ENCODE results near the gene NOS2. TPM values are rescaled to one million over a fixed set of nuclear protein-coding genes. Genes with fewer than 3 reads are reported as not detected.

Gene NOS2
- total RNA-seq, 1 donor from 2014 or later: not detected

DNA sequence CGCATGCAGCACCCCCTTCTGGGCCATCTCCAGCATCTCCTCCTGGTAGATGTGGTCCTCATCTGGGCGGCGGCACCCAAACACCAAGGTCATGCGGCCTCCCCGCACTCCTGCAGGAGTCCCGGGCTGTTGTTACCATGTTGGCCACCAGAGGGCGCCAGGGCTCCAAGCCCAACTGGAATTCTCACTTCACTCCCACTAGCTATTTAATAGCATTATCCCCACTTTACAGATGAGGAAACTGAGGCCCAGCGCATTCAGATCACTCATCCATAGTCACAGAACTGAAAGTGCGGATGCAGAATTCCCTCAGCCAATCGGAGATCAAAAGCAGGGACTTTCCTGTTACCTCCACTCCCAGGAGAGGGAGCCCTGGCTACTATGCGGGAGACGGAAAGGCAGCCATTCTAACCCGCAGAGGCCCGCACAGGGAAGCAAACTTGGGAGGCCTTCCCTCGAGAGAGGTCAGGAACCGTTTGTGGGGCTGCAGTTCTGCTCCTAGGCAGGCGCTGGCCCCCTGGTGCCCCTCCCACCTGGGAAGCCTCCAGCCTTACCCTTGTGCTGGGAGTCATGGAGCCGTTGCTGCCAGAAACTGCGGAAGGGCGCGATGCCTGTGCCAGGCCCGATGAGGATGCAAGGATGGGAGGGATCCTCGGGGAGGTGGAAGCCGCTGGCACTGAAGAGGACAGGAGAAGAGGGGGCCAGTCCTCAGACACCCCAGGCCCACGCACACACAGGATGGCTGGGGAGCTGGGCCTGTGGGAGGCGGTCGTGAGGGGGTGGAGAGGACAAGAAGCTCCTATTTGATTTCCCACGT is 40.1 kb downstream of the NOS2 start:
- Mint-ChIP-seq H3K4me1 (ENCODE audit: low read depth) (no peaks in the 10 kb centered on the region), H3K27me3 (ENCODE audit: low read depth) (peaks cover 28% of the 10 kb centered on the region), H3K4me3 (ENCODE audit: unreplicated experiment) (no peak overlapping the region), H3K9me3 (ENCODE audit: low read depth) (no peaks in the 10 kb centered on the region), H3K27ac (ENCODE audit: unreplicated experiment) (no peak overlapping the region), H3K36me3 (ENCODE audit: low read depth) (no peaks in the 10 kb centered on the region)
- TF ChIP-seq, protein P1, sequence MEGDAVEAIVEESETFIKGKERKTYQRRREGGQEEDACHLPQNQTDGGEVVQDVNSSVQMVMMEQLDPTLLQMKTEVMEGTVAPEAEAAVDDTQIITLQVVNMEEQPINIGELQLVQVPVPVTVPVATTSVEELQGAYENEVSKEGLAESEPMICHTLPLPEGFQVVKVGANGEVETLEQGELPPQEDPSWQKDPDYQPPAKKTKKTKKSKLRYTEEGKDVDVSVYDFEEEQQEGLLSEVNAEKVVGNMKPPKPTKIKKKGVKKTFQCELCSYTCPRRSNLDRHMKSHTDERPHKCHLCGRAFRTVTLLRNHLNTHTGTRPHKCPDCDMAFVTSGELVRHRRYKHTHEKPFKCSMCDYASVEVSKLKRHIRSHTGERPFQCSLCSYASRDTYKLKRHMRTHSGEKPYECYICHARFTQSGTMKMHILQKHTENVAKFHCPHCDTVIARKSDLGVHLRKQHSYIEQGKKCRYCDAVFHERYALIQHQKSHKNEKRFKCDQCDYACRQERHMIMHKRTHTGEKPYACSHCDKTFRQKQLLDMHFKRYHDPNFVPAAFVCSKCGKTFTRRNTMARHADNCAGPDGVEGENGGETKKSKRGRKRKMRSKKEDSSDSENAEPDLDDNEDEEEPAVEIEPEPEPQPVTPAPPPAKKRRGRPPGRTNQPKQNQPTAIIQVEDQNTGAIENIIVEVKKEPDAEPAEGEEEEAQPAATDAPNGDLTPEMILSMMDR (IDR thresholded peaks at IDR 0.05): peak; percentile 94
- DNase-seq (ENCODE audit: low spot score): no peak

DNA sequence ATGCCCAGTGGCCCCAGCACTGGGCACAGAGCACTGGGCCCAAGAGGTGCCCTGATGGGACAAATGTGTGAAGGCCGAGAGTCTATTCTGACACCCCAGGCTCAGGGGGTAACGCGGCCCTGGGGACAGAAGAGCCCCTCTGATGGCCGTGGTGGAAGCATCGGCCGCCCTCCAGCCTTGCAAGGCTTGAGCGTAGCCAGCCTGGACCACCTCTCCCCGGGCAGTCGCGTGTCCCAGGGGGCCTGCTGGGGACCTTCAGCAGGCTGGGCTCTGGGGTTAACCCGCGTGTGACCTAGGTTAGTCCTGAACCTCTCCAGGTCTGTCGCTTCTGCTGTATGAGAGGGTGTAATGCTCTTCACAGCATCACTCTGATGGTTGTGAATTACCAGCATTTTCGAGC is 40.8 kb downstream of the NOS2 start:
- H3K27me3 Mint-ChIP-seq (ENCODE audit: low read depth): peaks cover 28% of the 10 kb centered on the region
- no peaks in the 10 kb centered on the region for H3K4me1 Mint-ChIP-seq (ENCODE audit: low read depth)
- H3K27ac Mint-ChIP-seq (ENCODE audit: unreplicated experiment): no peak overlapping the region
- TF ChIP-seq, protein P1 (IDR thresholded peaks at IDR 0.05): no peak
- H3K4me3 Mint-ChIP-seq (ENCODE audit: unreplicated experiment): no peak overlapping the region
- no peak for DNase-seq (ENCODE audit: low spot score)
- no peaks in the 10 kb centered on the region for H3K9me3 Mint-ChIP-seq (ENCODE audit: low read depth)
- H3K36me3 Mint-ChIP-seq (ENCODE audit: low read depth): no peaks in the 10 kb centered on the region

DNA sequence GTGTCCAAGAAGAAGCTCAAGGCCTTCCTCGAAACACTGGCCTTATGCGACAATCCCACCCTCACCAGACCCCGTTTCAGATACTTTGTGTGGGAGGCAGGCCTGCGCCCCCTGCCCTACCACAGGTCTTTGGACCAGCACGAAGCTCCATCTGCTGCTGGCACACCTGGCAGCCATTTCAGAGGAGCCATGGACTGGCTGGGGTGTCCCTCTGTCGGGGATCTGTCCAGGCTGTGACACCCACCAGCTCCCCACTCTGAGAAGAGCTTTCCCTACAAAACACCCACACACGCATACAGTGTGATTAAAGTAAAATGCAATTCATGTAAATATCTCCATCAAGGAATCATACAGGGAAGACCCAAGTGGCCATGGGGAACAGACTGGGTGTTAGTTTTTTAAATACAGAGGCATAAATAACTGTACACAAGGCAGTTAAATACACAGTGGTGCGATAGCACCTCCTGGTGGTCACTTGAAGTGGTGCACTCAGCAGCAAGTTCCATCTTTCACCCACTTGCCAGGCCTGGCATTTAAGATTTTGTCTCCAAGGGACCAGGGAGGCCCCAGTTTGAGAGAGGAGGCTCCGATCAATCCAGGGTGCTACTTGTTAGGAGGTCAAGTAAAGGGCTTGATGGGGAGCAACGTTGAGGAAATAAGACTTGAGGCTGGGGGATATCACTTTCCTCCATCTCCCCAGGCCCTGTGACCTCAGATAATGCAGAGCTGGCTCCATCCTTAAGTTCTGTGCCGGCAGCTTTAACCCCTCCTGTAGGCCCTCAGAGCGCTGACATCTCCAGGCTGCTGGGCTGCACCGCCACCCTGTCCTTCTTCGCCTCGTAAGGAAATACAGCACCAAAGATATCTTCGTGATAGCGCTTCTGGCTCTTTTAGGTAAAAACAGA is 43.6 kb downstream of the NOS2 start:
- TF ChIP-seq, protein P1 (IDR thresholded peaks at IDR 0.05): peak; percentile 92
- no peak overlapping the region for H3K4me3 Mint-ChIP-seq (ENCODE audit: unreplicated experiment)
- no peaks in the 10 kb centered on the region for H3K36me3 Mint-ChIP-seq (ENCODE audit: low read depth)
- no peaks in the 10 kb centered on the region for H3K9me3 Mint-ChIP-seq (ENCODE audit: low read depth)
- H3K27ac Mint-ChIP-seq (ENCODE audit: unreplicated experiment): no peak overlapping the region
- peaks cover 17% of the 10 kb centered on the region for H3K27me3 Mint-ChIP-seq (ENCODE audit: low read depth)
- H3K4me1 Mint-ChIP-seq (ENCODE audit: low read depth): no peaks in the 10 kb centered on the region
- DNase-seq (ENCODE audit: low spot score): no peak

DNA sequence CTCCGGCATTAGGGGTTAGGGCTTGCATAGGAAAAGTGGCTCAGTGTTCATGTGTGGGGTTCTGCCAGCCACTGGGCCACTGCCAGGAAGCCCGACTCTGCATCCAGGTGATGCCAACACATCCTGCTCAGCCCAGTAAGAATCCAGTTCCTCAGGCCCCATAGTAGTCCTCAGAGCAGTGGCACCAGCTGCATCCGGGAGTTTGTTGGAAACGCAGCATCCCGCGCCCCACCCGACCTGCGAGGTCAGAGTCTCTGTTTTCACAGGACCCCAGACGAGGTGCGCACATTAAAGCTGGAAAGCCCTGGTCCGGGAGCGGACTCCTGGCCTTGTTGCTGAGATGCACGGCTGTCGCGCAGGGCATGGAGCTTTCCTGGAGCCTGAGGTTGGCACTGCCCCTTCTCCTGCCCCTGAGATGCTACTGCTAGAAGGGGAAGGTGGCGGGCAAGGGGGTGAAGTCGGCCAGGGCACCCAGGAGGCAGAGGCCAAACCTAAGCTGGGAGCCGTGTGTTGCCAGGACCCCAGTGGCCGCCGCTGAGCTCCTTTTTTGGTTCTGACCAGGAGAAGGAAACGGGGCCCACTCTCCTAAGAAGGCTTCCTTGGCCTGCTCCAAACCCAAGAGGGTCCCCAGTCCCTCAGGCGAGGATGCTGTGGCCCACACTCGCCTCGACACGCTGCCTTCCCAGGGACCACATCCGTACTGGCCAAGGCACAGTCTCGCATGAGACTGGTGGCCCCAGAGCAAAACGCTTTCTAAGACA is 44.4 kb downstream of the NOS2 start:
- Mint-ChIP-seq H3K27ac (ENCODE audit: unreplicated experiment) (no peak overlapping the region), H3K4me1 (ENCODE audit: low read depth) (no peaks in the 10 kb centered on the region), H3K4me3 (ENCODE audit: unreplicated experiment) (no peak overlapping the region)

More for the DNA sequence above, 44.4 kb downstream of the NOS2 start:
- no peak for DNase-seq (ENCODE audit: low spot score)
- H3K27me3 Mint-ChIP-seq (ENCODE audit: low read depth): peaks cover 16% of the 10 kb centered on the region
- no peaks in the 10 kb centered on the region for H3K36me3 Mint-ChIP-seq (ENCODE audit: low read depth)
- TF ChIP-seq, protein P1 (IDR thresholded peaks at IDR 0.05): no peak
- no peaks in the 10 kb centered on the region for H3K9me3 Mint-ChIP-seq (ENCODE audit: low read depth)
